Transverse colon (tissue), 4 donors: ENCODE data around the gene MICB. TPM values are rescaled to one million over a fixed set of nuclear protein-coding genes. Genes with fewer than 3 reads are reported as not detected.

Experiments
- DNase-seq: peaks from one replicate; pipeline ENCODE4 v3.0.0-alpha.2; 2019
- H3K27ac ChIP-seq, 4 donors: fragments of 200-600 bp; sonication (generic); 2 replicates each; pipeline ENCODE4 v1.5.1; 2016 to 2018; ENCODE audit warnings: inconsistent platforms in 4 of 4
- H3K27me3 ChIP-seq: fragments of 200-600 bp; sonication (generic); 2 replicates; pipeline ENCODE4 v1.5.1; 2017; ENCODE audit warnings: inconsistent platforms
- H3K36me3 ChIP-seq, 4 donors: fragments of 200-600 bp; sonication (generic); 2 replicates each; pipeline ENCODE4 v1.5.1; 2017 to 2019; ENCODE audit warnings: inconsistent platforms in 4 of 4
- H3K4me1 ChIP-seq, 4 donors: fragments of 200-600 bp; sonication (generic); 2 replicates each; pipeline ENCODE4 v1.5.1; 2017 to 2020; ENCODE audit warnings: inconsistent platforms in 4 of 4
- H3K4me3 ChIP-seq, 4 donors: fragments of 200-600 bp; sonication (generic); 1 replicate in 1 of 4; 2 replicates in 3 of 4; pipeline versions ENCODE4 v1.5.1 to v1.6.1; 2017 to 2019; ENCODE audit warnings: inconsistent platforms in 4 of 4
- H3K9me3 ChIP-seq, 2 donors: fragments of 200-600 bp; sonication (generic); 2 replicates each; pipeline ENCODE4 v1.5.1; 2017 to 2019; ENCODE audit warnings: inconsistent platforms in 2 of 2
- CTCF ChIP-seq, 5 experiments: fragments of 200-600 bp in 3 of 5; fragments of 450-650 bp in 2 of 5; sonication (generic) in 3 of 5; IDR thresholded peaks; 1 replicate in 2 of 5; 2 replicates in 3 of 5; pipeline ENCODE4 v1.5.1; 2016 to 2017; ENCODE audit warnings: antibody characterized with exemption in 5 of 5, inconsistent platforms in 3 of 5, mild to moderate bottlenecking in 2 of 5, moderate library complexity in 1 of 5
- EP300 ChIP-seq: sonication (generic); formaldehyde crosslinking; IDR thresholded peaks from one replicate; pipeline ENCODE4 v1.6.1; 2017; ENCODE audit warnings: antibody characterized with exemption, low read depth
- POLR2A ChIP-seq: fragments of 450-650 bp; IDR thresholded peaks from one replicate; pipeline ENCODE4 v1.6.1; 2016; ENCODE audit warnings: antibody characterized with exemption, mild to moderate bottlenecking, moderate library complexity
- POLR2AphosphoS5 ChIP-seq, 3 donors: sonication (generic); formaldehyde crosslinking; IDR thresholded peaks; one replicate each; pipeline ENCODE4 v1.6.1; 2016; ENCODE audit warnings: antibody characterized with exemption in 3 of 3
- WGBS, 2 donors: methylation state at CpG; one replicate each; pipeline ENCODE4 v1.1.5; 2018; ENCODE audit warnings: low coverage in 1 of 2; 5-methylcytosine and 5-hydroxymethylcytosine counted together
- in situ Hi-C, 4 donors: fragments of 200-750 bp; cut with MboI; loops; one replicate each; pipeline versions ENCODE4 v1.15.0 to v1.15.1; 2017; ENCODE audit warnings: low sequenced_read_pairs in 3 of 4, low pct_ligation_motif_present in 1 of 4, low pct_unique_long_range_greater_than_20kb in 1 of 4
- intact Hi-C: fragments of 100-400 bp; cut with DNase I; formaldehyde crosslinking; loops from one replicate; pipeline ENCODE4 v1.15.1; 2023; ENCODE audit warnings: low total_unique reads
- total RNA-seq, 4 donors: library from RNA; depleted of rRNA; stranded (reverse); fragments of >200 nt; gene quantifications; one replicate each; pipeline ENCODE4 v1.1.0, GENCODE V29; 2016

Gene MICB
- total RNA-seq, 4 donors from 2014 or later: 1.4 to 9.7 (median 4.0) TPM

- no peaks in the 10 kb centered on the region for H3K4me1 ChIP-seq
- H3K27ac ChIP-seq: no peak overlapping the region
- TF ChIP-seq CTCF (IDR thresholded peaks at IDR 0.05) (no peak), POLR2A (no peak), POLR2AphosphoS5 (IDR thresholded peaks at IDR 0.05) (no peak), EP300 (no peak)
- no peak for DNase-seq
- in situ Hi-C loops (no loop called here), intact Hi-C loops (no loop called here)
- H3K36me3 ChIP-seq: no peaks in the 10 kb centered on the region
- no peak overlapping the region for H3K4me3 ChIP-seq
- 86% methylated on average over 2 of the region's 2 CpGs; no CpG with 5 or more reads in 1 of the 2 donors for WGBS, 2 donors
- H3K27me3 ChIP-seq: no peaks in the 10 kb centered on the region
- H3K9me3 ChIP-seq: no peaks in the 10 kb centered on the region
Observed at GRCh38 chr6:31472259-31472658, 25.7 kb upstream of the MICB start.

GRCh38 chr6:31473244-31473643 is 24.7 kb upstream of the MICB start:
- Histone ChIP-seq H3K9me3 (no peaks in the 10 kb centered on the region), H3K4me1 (no peaks in the 10 kb centered on the region), H3K27ac (no peak overlapping the region), H3K4me3 (no peak overlapping the region), H3K27me3 (no peaks in the 10 kb centered on the region), H3K36me3 (no peaks in the 10 kb centered on the region)
- WGBS, 2 donors: 86 to 91% methylated on average over 2 to 4 of the region's 4 CpGs
- intact Hi-C loops (no loop called here), in situ Hi-C loops (no loop called here)
- TF ChIP-seq CTCF (IDR thresholded peaks at IDR 0.05) (no peak), POLR2AphosphoS5 (IDR thresholded peaks at IDR 0.05) (no peak), POLR2A (no peak)
- DNase-seq: no peak

- Histone ChIP-seq H3K27ac (no peak overlapping the region), H3K9me3 (no peaks in the 10 kb centered on the region), H3K36me3 (no peaks in the 10 kb centered on the region), H3K4me3 (no peak overlapping the region), H3K27me3 (no peaks in the 10 kb centered on the region), H3K4me1 (no peaks in the 10 kb centered on the region)
- no peak for DNase-seq
- WGBS, 2 donors: 91 to 96% methylated on average over 2 to 8 of the region's 8 CpGs
- TF ChIP-seq EP300: no peak
- no peak for TF ChIP-seq POLR2A
- no peak for TF ChIP-seq POLR2AphosphoS5 (IDR thresholded peaks at IDR 0.05)
- no peak for TF ChIP-seq CTCF (IDR thresholded peaks at IDR 0.05)
- intact Hi-C loops (no loop called here), in situ Hi-C loops (no loop called here)
Observed at GRCh38 chr6:31473780-31474761, 23.9 kb upstream of the MICB start.

- Histone ChIP-seq H3K27me3 (no peaks in the 10 kb centered on the region), H3K27ac (no peak overlapping the region), H3K9me3 (no peaks in the 10 kb centered on the region), H3K4me1 (no peaks in the 10 kb centered on the region), H3K4me3 (no peak overlapping the region), H3K36me3 (no peaks in the 10 kb centered on the region)
- 83% methylated on average over 6 of the region's 6 CpGs; no CpG with 5 or more reads in 1 of the 2 donors for WGBS, 2 donors
- intact Hi-C loops (no loop called here), in situ Hi-C loops (no loop called here)
- DNase-seq: no peak
- TF ChIP-seq CTCF (IDR thresholded peaks at IDR 0.05): peak in 2 of 5 experiments; percentile 4 to 13
- TF ChIP-seq POLR2A: no peak
- no peak for TF ChIP-seq POLR2AphosphoS5 (IDR thresholded peaks at IDR 0.05)
- no peak for TF ChIP-seq EP300
Observed at GRCh38 chr6:31474871-31475286, 23.1 kb upstream of the MICB start.
